Activated T-helper 1 cell treated with anti-CD3 and anti-CD28 coated beads, Interleukin-12 subunit alpha, Interleukin-12 subunit beta, Interleukin-2, Interleukin-4 antibody, amounts not matched to agents 30 ng/mL and 10 ng/mL and 1 ng/mL, durations not matched to agents 14 hours and 24 hours and 36 hours (primary cell): ENCODE data around the gene FAXDC2. TPM values are rescaled to one million over a fixed set of nuclear protein-coding genes. Genes with fewer than 3 reads are reported as not detected.

Source experiments
- DNase-seq: peaks from one replicate; pipeline ENCODE4 v3.0.0; 2021; ENCODE audit warnings: low spot score
- H3K27ac Mint-ChIP-seq: one replicate; pipeline ENCODE4 v1.8.0; 2021; ENCODE audit warnings: mild to moderate bottlenecking, mixed read lengths
- H3K27me3 Mint-ChIP-seq: one replicate; pipeline ENCODE4 v1.8.0; 2022; ENCODE audit warnings: mild to moderate bottlenecking, moderate library complexity, mixed read lengths; ENCODE audit not compliant: insufficient read depth
- H3K36me3 Mint-ChIP-seq: one replicate; pipeline ENCODE4 v1.8.0; 2021; ENCODE audit warnings: low read depth, mixed read lengths
- H3K4me1 Mint-ChIP-seq: one replicate; pipeline ENCODE4 v1.8.0; 2021; ENCODE audit warnings: low read depth, mixed read lengths
- H3K4me3 Mint-ChIP-seq: one replicate; pipeline ENCODE4 v1.8.0; 2021; ENCODE audit warnings: mild to moderate bottlenecking, moderate library complexity, mixed read lengths
- H3K9me3 Mint-ChIP-seq: one replicate; pipeline ENCODE4 v1.8.0; 2021; ENCODE audit warnings: mixed read lengths
- intact Hi-C: fragments of 100-400 bp; cut with micrococcal nuclease; formaldehyde crosslinking; loops from one replicate; pipeline ENCODE4 v1.15.1; 2024
- total RNA-seq: library from RNA; stranded (reverse); gene quantifications from 2 replicates; pipeline ENCODE4 v1.2.3, GENCODE V29; 2022

The FAXDC2 gene
- total RNA-seq, 1 donor from 2014 or later: not detected

- intact Hi-C loops: no loop called here
- Mint-ChIP-seq H3K4me1 (peaks cover 70% of the 10 kb centered on the region), H3K27ac (no peak overlapping the region), H3K27me3 (no peaks in the 10 kb centered on the region), H3K9me3 (no peaks in the 10 kb centered on the region), H3K36me3 (peaks cover 55% of the 10 kb centered on the region), H3K4me3 (no peak overlapping the region)
- DNase-seq: no peak
Measured at GRCh38 chr5:154817815-154818214, 32.6 kb downstream of the FAXDC2 start.

GRCh38 chr5:154816891-154817492 is 33.4 kb downstream of the FAXDC2 start:
- H3K9me3 Mint-ChIP-seq: no peaks in the 10 kb centered on the region
- H3K4me1 Mint-ChIP-seq: peaks cover 75% of the 10 kb centered on the region
- H3K36me3 Mint-ChIP-seq: peaks cover 57% of the 10 kb centered on the region
- no peaks in the 10 kb centered on the region for H3K27me3 Mint-ChIP-seq
- no peak overlapping the region for H3K4me3 Mint-ChIP-seq
- no peak for DNase-seq
- intact Hi-C loops: no loop called here
- H3K27ac Mint-ChIP-seq: no peak overlapping the region

- H3K27me3 Mint-ChIP-seq: no peaks in the 10 kb centered on the region
- intact Hi-C loops: no loop called here
- H3K4me1 Mint-ChIP-seq: peaks cover 73% of the 10 kb centered on the region
- peak overlapping the region; percentile 61 for H3K27ac Mint-ChIP-seq
- no peaks in the 10 kb centered on the region for H3K9me3 Mint-ChIP-seq
- no peak overlapping the region for H3K4me3 Mint-ChIP-seq
- H3K36me3 Mint-ChIP-seq: peaks cover 58% of the 10 kb centered on the region
- DNase-seq: no peak
Measured at GRCh38 chr5:154815684-154816247, 34.6 kb downstream of the FAXDC2 start.

GRCh38 chr5:154815025-154815424 is 35.4 kb downstream of the FAXDC2 start:
- H3K4me1 Mint-ChIP-seq: peaks cover 67% of the 10 kb centered on the region
- H3K9me3 Mint-ChIP-seq: no peaks in the 10 kb centered on the region
- H3K36me3 Mint-ChIP-seq: peaks cover 59% of the 10 kb centered on the region
- H3K27me3 Mint-ChIP-seq: no peaks in the 10 kb centered on the region
- no peak for DNase-seq
- H3K4me3 Mint-ChIP-seq: no peak overlapping the region
- no peak overlapping the region for H3K27ac Mint-ChIP-seq
- intact Hi-C loops: no loop called here

- Mint-ChIP-seq H3K27ac (peak overlapping the region; percentile 52), H3K4me1 (peaks cover 56% of the 10 kb centered on the region), H3K36me3 (peaks cover 65% of the 10 kb centered on the region), H3K9me3 (no peaks in the 10 kb centered on the region), H3K4me3 (no peak overlapping the region), H3K27me3 (no peaks in the 10 kb centered on the region)
- no peak for DNase-seq
- intact Hi-C loops: loop anchor here (2.0 kb wide), 1 partner anchor 21 kb away; no protein-coding TSS in a partner anchor
Measured at GRCh38 chr5:154813736-154814135, 36.7 kb downstream of the FAXDC2 start.

- intact Hi-C loops: loop anchor here (2.0 kb wide), 1 partner anchor 20 kb away; no protein-coding TSS in a partner anchor
- Mint-ChIP-seq H3K27me3 (no peaks in the 10 kb centered on the region), H3K36me3 (peaks cover 70% of the 10 kb centered on the region), H3K9me3 (no peaks in the 10 kb centered on the region), H3K4me1 (peaks cover 50% of the 10 kb centered on the region), H3K27ac (no peak overlapping the region), H3K4me3 (no peak overlapping the region)
- no peak for DNase-seq
Measured at GRCh38 chr5:154813158-154813557, 37.2 kb downstream of the FAXDC2 start.

GRCh38 chr5:154811653-154812465 is 38.5 kb downstream of the FAXDC2 start:
- H3K36me3 Mint-ChIP-seq: peaks cover 67% of the 10 kb centered on the region
- H3K4me1 Mint-ChIP-seq: peaks cover 42% of the 10 kb centered on the region
- no peak overlapping the region for H3K27ac Mint-ChIP-seq
- H3K4me3 Mint-ChIP-seq: no peak overlapping the region
- intact Hi-C loops: loop anchor here (1.0 to 2.0 kb wide), 5 partner anchors 19 to 162 kb away; partner anchors contain the start of genes CNOT8 and LARP1
- peak; percentile 37 for DNase-seq
- H3K9me3 Mint-ChIP-seq: no peaks in the 10 kb centered on the region
- H3K27me3 Mint-ChIP-seq: no peaks in the 10 kb centered on the region

GRCh38 chr5:154811239-154811638 is 39.2 kb downstream of the FAXDC2 start:
- Mint-ChIP-seq H3K4me3 (no peak overlapping the region), H3K4me1 (peaks cover 36% of the 10 kb centered on the region)

GRCh38 chr5:154806176-154806575 is 44.2 kb downstream of the FAXDC2 start:
- Mint-ChIP-seq H3K4me3 (no peak overlapping the region), H3K4me1 (peaks cover 8% of the 10 kb centered on the region), H3K36me3 (peaks cover 63% of the 10 kb centered on the region), H3K27ac (peak overlapping the region; percentile 54), H3K27me3 (no peaks in the 10 kb centered on the region), H3K9me3 (no peaks in the 10 kb centered on the region)
- intact Hi-C loops: no loop called here
- no peak for DNase-seq

More at GRCh38 chr5:154811239-154811638, 39.2 kb downstream of the FAXDC2 start:
- H3K9me3 Mint-ChIP-seq: no peaks in the 10 kb centered on the region
- no peak overlapping the region for H3K27ac Mint-ChIP-seq
- peaks cover 61% of the 10 kb centered on the region for H3K36me3 Mint-ChIP-seq
- intact Hi-C loops: no loop called here
- no peaks in the 10 kb centered on the region for H3K27me3 Mint-ChIP-seq
- no peak for DNase-seq

GRCh38 chr5:154802050-154802449 is 48.4 kb downstream of the FAXDC2 start:
- H3K36me3 Mint-ChIP-seq: peaks cover 64% of the 10 kb centered on the region

GRCh38 chr5:154801083-154801482 is 49.3 kb downstream of the FAXDC2 start:
- H3K9me3 Mint-ChIP-seq: no peaks in the 10 kb centered on the region
- intact Hi-C loops: no loop called here
- H3K27ac Mint-ChIP-seq: no peak overlapping the region
- H3K36me3 Mint-ChIP-seq: peaks cover 71% of the 10 kb centered on the region
- H3K27me3 Mint-ChIP-seq: no peaks in the 10 kb centered on the region
- peaks cover 30% of the 10 kb centered on the region for H3K4me1 Mint-ChIP-seq
- no peak overlapping the region for H3K4me3 Mint-ChIP-seq
- no peak for DNase-seq

More at GRCh38 chr5:154802050-154802449, 48.4 kb downstream of the FAXDC2 start:
- no peak for DNase-seq
- intact Hi-C loops: no loop called here
- H3K27me3 Mint-ChIP-seq: no peaks in the 10 kb centered on the region
- no peak overlapping the region for H3K27ac Mint-ChIP-seq
- H3K4me3 Mint-ChIP-seq: no peak overlapping the region
- no peaks in the 10 kb centered on the region for H3K9me3 Mint-ChIP-seq
- peaks cover 23% of the 10 kb centered on the region for H3K4me1 Mint-ChIP-seq

- no peak for DNase-seq
- Mint-ChIP-seq H3K27ac (no peak overlapping the region), H3K4me1 (peaks cover 30% of the 10 kb centered on the region), H3K27me3 (no peaks in the 10 kb centered on the region), H3K9me3 (no peaks in the 10 kb centered on the region), H3K4me3 (no peak overlapping the region), H3K36me3 (peaks cover 67% of the 10 kb centered on the region)
- intact Hi-C loops: no loop called here
Measured at GRCh38 chr5:154800582-154800981, 49.8 kb downstream of the FAXDC2 start.

- DNase-seq: no peak
- peaks cover 66% of the 10 kb centered on the region for H3K36me3 Mint-ChIP-seq
- H3K27ac Mint-ChIP-seq: no peak overlapping the region
- intact Hi-C loops: no loop called here
- no peaks in the 10 kb centered on the region for H3K9me3 Mint-ChIP-seq
- no peak overlapping the region for H3K4me3 Mint-ChIP-seq
- peaks cover 29% of the 10 kb centered on the region for H3K4me1 Mint-ChIP-seq
- no peaks in the 10 kb centered on the region for H3K27me3 Mint-ChIP-seq
Measured at GRCh38 chr5:154797762-154798161, 52.6 kb downstream of the FAXDC2 start.
